ENCODE results near the gene NOD2.

NOD2 gene

DNA sequence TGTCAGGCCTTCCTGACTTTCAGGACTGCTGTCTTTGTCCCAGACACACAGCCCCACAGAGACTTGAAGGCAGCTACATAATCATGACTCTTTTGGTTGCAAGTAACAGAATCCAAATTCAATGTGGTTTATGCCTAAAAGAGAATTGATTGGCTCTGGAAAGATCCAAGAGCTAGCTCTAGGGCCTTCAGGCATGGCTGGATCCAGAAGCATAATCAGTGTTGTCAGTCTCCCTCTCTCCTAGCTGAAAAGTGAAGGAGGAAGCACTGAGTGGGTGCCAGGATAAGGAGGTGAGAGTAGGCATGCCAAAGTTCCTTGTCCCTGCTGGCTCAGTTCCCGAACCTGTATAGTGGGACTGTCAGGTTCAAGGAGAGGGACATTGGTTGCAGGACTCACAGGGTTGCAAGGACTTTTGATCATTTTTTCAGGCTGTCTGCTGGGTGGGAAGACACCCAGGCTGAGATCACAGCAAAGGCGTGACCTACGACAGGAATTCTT, 37.8 kb upstream of the NOD2 start:
- Histone ChIP-seq H3K27ac (replicated peaks; ENCODE audit: low read length) (no peak overlapping the region), H4K91ac (ENCODE audit: low read depth, low read length, poor library complexity) (no peak overlapping the region), H3K4me2 (ENCODE audit: insufficient read depth, low read length, poor library complexity, severe bottlenecking) (no peak overlapping the region), H3K4me1 (ENCODE audit: control insufficient read depth in 2 of 2, insufficient read depth in 1 of 2, low read depth in 1 of 2, low read length in 2 of 2) (peaks cover 0 to 3% of the 10 kb centered on the region in 2 donors), H3K23ac (ENCODE audit: low read depth, low read length, poor library complexity) (no peak overlapping the region), H3K9ac (ENCODE audit: low read depth, low read length, poor library complexity) (no peak overlapping the region), H3K18ac (ENCODE audit: low read length) (no peak overlapping the region), H3K4ac (ENCODE audit: low read length) (no peak overlapping the region), H2BK15ac (ENCODE audit: low read length) (no peak overlapping the region), H2AFZ (ENCODE audit: low read length) (no peak overlapping the region), H3K36me3 (replicated peaks in 1 of 2; ENCODE audit: control insufficient read depth in 2 of 2, insufficient read depth in 2 of 2, low read length in 2 of 2) (no peaks in the 10 kb centered on the region), H2BK120ac (ENCODE audit: low read depth, low read length) (peak overlapping the region; percentile 40), H3K79me1 (ENCODE audit: low read depth, low read length) (no peaks in the 10 kb centered on the region), H3K4me3 (ENCODE audit: low read length in 2 of 2) (no peak overlapping the region), H2BK12ac (ENCODE audit: low read length) (no peak overlapping the region), H3K14ac (ENCODE audit: low read length) (no peak overlapping the region), H2BK5ac (ENCODE audit: low read length) (no peak overlapping the region), H3K9me3 (replicated peaks in 1 of 2; ENCODE audit: control insufficient read depth in 2 of 2, insufficient read depth in 1 of 2, low read depth in 1 of 2, low read length in 2 of 2) (peaks cover 0 to 2% of the 10 kb centered on the region in 2 donors), H2AK5ac (ENCODE audit: low read depth, low read length) (no peak overlapping the region), H3K27me3 (ENCODE audit: control insufficient read depth in 3 of 3, insufficient read depth in 3 of 3, low read depth in 1 of 3, low read length in 3 of 3) (no peaks in the 10 kb centered on the region), H4K8ac (ENCODE audit: low read depth, low read length) (no peak overlapping the region)
- no peak for DNase-seq (ENCODE audit: low spot score)
- WGBS, 2 donors (ENCODE audit: extremely low coverage in 2 of 2, insufficient read length in 2 of 2, insufficient replicate concordance in 1 of 2): no CpG with 5 or more reads among the region's 3 CpGs

DNA sequence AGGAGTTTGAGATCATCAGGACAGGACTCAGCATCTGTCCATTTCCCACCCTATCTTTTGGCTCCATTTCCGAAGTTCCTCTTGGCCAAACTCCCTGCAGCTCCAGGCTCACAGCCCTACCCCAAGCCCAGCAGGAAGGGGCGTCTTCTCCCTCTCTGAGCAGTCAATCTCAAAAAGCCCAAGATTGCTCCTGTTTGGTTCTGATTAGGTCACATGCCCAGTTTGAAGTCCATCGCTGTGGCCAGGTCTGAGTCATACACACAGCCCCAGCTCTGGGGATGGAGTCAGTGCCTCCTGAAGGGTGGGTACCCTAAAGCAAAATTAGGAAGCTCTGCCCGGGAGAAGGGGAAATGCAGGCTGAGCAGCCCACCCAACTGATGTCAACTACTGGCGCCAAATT, 36.2 kb upstream of the NOD2 start:
- Histone ChIP-seq H4K8ac (ENCODE audit: low read depth, low read length) (no peak overlapping the region), H3K4ac (ENCODE audit: low read length) (no peak overlapping the region), H3K9ac (ENCODE audit: low read depth, low read length, poor library complexity) (no peak overlapping the region), H3K27me3 (ENCODE audit: control insufficient read depth in 3 of 3, insufficient read depth in 3 of 3, low read depth in 1 of 3, low read length in 3 of 3) (no peaks in the 10 kb centered on the region), H3K4me3 (ENCODE audit: low read length in 2 of 2) (peak overlapping the region in 1 of 2 donors; percentile 7), H2BK12ac (ENCODE audit: low read length) (no peak overlapping the region), H3K18ac (ENCODE audit: low read length) (no peak overlapping the region), H3K23ac (ENCODE audit: low read depth, low read length, poor library complexity) (no peak overlapping the region), H2AK5ac (ENCODE audit: low read depth, low read length) (no peak overlapping the region), H3K4me2 (ENCODE audit: insufficient read depth, low read length, poor library complexity, severe bottlenecking) (no peak overlapping the region), H2BK120ac (ENCODE audit: low read depth, low read length) (no peak overlapping the region), H3K79me1 (ENCODE audit: low read depth, low read length) (no peaks in the 10 kb centered on the region), H4K91ac (ENCODE audit: low read depth, low read length, poor library complexity) (no peak overlapping the region), H3K36me3 (replicated peaks in 1 of 2; ENCODE audit: control insufficient read depth in 2 of 2, insufficient read depth in 2 of 2, low read length in 2 of 2) (no peaks in the 10 kb centered on the region), H2BK5ac (ENCODE audit: low read length) (no peak overlapping the region), H3K9me3 (replicated peaks in 1 of 2; ENCODE audit: control insufficient read depth in 2 of 2, insufficient read depth in 1 of 2, low read depth in 1 of 2, low read length in 2 of 2) (peaks cover 0 to under 1% of the 10 kb centered on the region in 2 donors), H3K4me1 (ENCODE audit: control insufficient read depth in 2 of 2, insufficient read depth in 1 of 2, low read depth in 1 of 2, low read length in 2 of 2) (peaks cover 0 to 3% of the 10 kb centered on the region in 2 donors), H3K27ac (replicated peaks; ENCODE audit: low read length) (no peak overlapping the region), H3K14ac (ENCODE audit: low read length) (no peak overlapping the region), H2AFZ (ENCODE audit: low read length) (no peak overlapping the region), H2BK15ac (ENCODE audit: low read length) (no peak overlapping the region)
- no peak for DNase-seq (ENCODE audit: low spot score)
- WGBS, 2 donors (ENCODE audit: extremely low coverage in 2 of 2, insufficient read length in 2 of 2, insufficient replicate concordance in 1 of 2): no CpG with 5 or more reads among the region's 5 CpGs

- H3K4me1 ChIP-seq (ENCODE audit: control insufficient read depth in 2 of 2, insufficient read depth in 1 of 2, low read depth in 1 of 2, low read length in 2 of 2): no peaks in the 10 kb centered on the region
- no peaks in the 10 kb centered on the region for H3K27me3 ChIP-seq (ENCODE audit: control insufficient read depth in 3 of 3, insufficient read depth in 3 of 3, low read depth in 1 of 3, low read length in 3 of 3)
- no peaks in the 10 kb centered on the region for H3K36me3 ChIP-seq (replicated peaks in 1 of 2; ENCODE audit: control insufficient read depth in 2 of 2, insufficient read depth in 2 of 2, low read length in 2 of 2)
- H3K4me3 ChIP-seq (ENCODE audit: low read length in 2 of 2): no peak overlapping the region
- no peak for DNase-seq (ENCODE audit: low spot score)
- H4K91ac ChIP-seq (ENCODE audit: low read depth, low read length, poor library complexity): no peak overlapping the region
- no peak overlapping the region for H2AFZ ChIP-seq (ENCODE audit: low read length)
- no peak overlapping the region for H3K14ac ChIP-seq (ENCODE audit: low read length)
- H3K18ac ChIP-seq (ENCODE audit: low read length): no peak overlapping the region
- H2AK5ac ChIP-seq (ENCODE audit: low read depth, low read length): no peak overlapping the region
- no peak overlapping the region for H3K4ac ChIP-seq (ENCODE audit: low read length)
- no peak overlapping the region for H2BK120ac ChIP-seq (ENCODE audit: low read depth, low read length)
- H3K23ac ChIP-seq (ENCODE audit: low read depth, low read length, poor library complexity): no peak overlapping the region
- no peaks in the 10 kb centered on the region for H3K79me1 ChIP-seq (ENCODE audit: low read depth, low read length)
- no peak overlapping the region for H3K9ac ChIP-seq (ENCODE audit: low read depth, low read length, poor library complexity)
- H2BK12ac ChIP-seq (ENCODE audit: low read length): no peak overlapping the region
- H3K4me2 ChIP-seq (ENCODE audit: insufficient read depth, low read length, poor library complexity, severe bottlenecking): no peak overlapping the region
- no peak overlapping the region for H4K8ac ChIP-seq (ENCODE audit: low read depth, low read length)
- H2BK15ac ChIP-seq (ENCODE audit: low read length): no peak overlapping the region
- H3K27ac ChIP-seq (replicated peaks; ENCODE audit: low read length): no peak overlapping the region
- peaks cover 5% of the 10 kb centered on the region in 2 donors for H3K9me3 ChIP-seq (replicated peaks in 1 of 2; ENCODE audit: control insufficient read depth in 2 of 2, insufficient read depth in 1 of 2, low read depth in 1 of 2, low read length in 2 of 2)
- H2BK5ac ChIP-seq (ENCODE audit: low read length): no peak overlapping the region
- WGBS, 2 donors (ENCODE audit: extremely low coverage in 2 of 2, insufficient read length in 2 of 2, insufficient replicate concordance in 1 of 2): no CpG with 5 or more reads among the region's 5 CpGs
These were observed 33.6 kb upstream of the NOD2 start for GRCh38 chr16:50659806-50660205.

GRCh38 chr16:50662306-50662940, 31.0 kb upstream of the NOD2 start:
- no peak for DNase-seq (ENCODE audit: low spot score)
- no peak overlapping the region for H2BK15ac ChIP-seq (ENCODE audit: low read length)
- H3K36me3 ChIP-seq (replicated peaks in 1 of 2; ENCODE audit: control insufficient read depth in 2 of 2, insufficient read depth in 2 of 2, low read length in 2 of 2): no peaks in the 10 kb centered on the region
- no peak overlapping the region for H3K14ac ChIP-seq (ENCODE audit: low read length)
- H3K27me3 ChIP-seq (ENCODE audit: control insufficient read depth in 3 of 3, insufficient read depth in 3 of 3, low read depth in 1 of 3, low read length in 3 of 3): no peaks in the 10 kb centered on the region
- no peak overlapping the region for H2AFZ ChIP-seq (ENCODE audit: low read length)
- H2BK5ac ChIP-seq (ENCODE audit: low read length): no peak overlapping the region
- H3K4me1 ChIP-seq (ENCODE audit: control insufficient read depth in 2 of 2, insufficient read depth in 1 of 2, low read depth in 1 of 2, low read length in 2 of 2): no peaks in the 10 kb centered on the region
- no peak overlapping the region for H3K27ac ChIP-seq (replicated peaks; ENCODE audit: low read length)
- no peak overlapping the region for H2BK12ac ChIP-seq (ENCODE audit: low read length)
- peaks cover 5% of the 10 kb centered on the region in 2 donors for H3K9me3 ChIP-seq (replicated peaks in 1 of 2; ENCODE audit: control insufficient read depth in 2 of 2, insufficient read depth in 1 of 2, low read depth in 1 of 2, low read length in 2 of 2)
- peak overlapping the region; percentile 22 for H3K18ac ChIP-seq (ENCODE audit: low read length)
- H2AK5ac ChIP-seq (ENCODE audit: low read depth, low read length): no peak overlapping the region
- H3K23ac ChIP-seq (ENCODE audit: low read depth, low read length, poor library complexity): no peak overlapping the region
- H3K9ac ChIP-seq (ENCODE audit: low read depth, low read length, poor library complexity): no peak overlapping the region
- no peak overlapping the region for H3K4ac ChIP-seq (ENCODE audit: low read length)
- H3K79me1 ChIP-seq (ENCODE audit: low read depth, low read length): no peaks in the 10 kb centered on the region
- no peak overlapping the region for H4K8ac ChIP-seq (ENCODE audit: low read depth, low read length)
- no peak overlapping the region for H3K4me2 ChIP-seq (ENCODE audit: insufficient read depth, low read length, poor library complexity, severe bottlenecking)
- H3K4me3 ChIP-seq (ENCODE audit: low read length in 2 of 2): no peak overlapping the region
- WGBS, 2 donors (ENCODE audit: extremely low coverage in 2 of 2, insufficient read length in 2 of 2, insufficient replicate concordance in 1 of 2): no CpG with 5 or more reads among the region's 10 CpGs
- H4K91ac ChIP-seq (ENCODE audit: low read depth, low read length, poor library complexity): no peak overlapping the region
- peak overlapping the region; percentile 5 for H2BK120ac ChIP-seq (ENCODE audit: low read depth, low read length)

Measured in neuronal stem cell (in vitro differentiated cells).